CD4-positive, alpha-beta T cell (primary cell): ENCODE results near the gene PFKFB3. TPM values are rescaled to one million over a fixed set of nuclear protein-coding genes. Genes with fewer than 3 reads are reported as not detected.
A peak's percentile ranks its signal among the peaks of the same experiment; 100 is the strongest.

Experiments used
- ATAC-seq: fragments of 200-7000 bp; cut with Tn5 transposase; one replicate; pipeline ENCODE4 v1.10.0; 2022; ENCODE audit warnings: mild to moderate bottlenecking; ENCODE audit not compliant: poor library complexity
- CTCF ChIA-PET: fragments of 350-600 bp; sonication (Branson Sonifier 250); formaldehyde crosslinking; loops from one replicate; lab custom pipeline; 2021; ENCODE audit warnings: antibody characterized with exemption, inconsistent platforms; lab: Charles Lee
- POLR2A ChIA-PET: fragments of 350-600 bp; sonication (Branson Sonifier 250); formaldehyde crosslinking; loops from one replicate; lab custom pipeline; 2021; ENCODE audit warnings: antibody characterized with exemption, inconsistent platforms; lab: Charles Lee
- DNase-seq, 14 experiments: peaks; one replicate each; pipeline ENCODE4 v3.0.0-alpha.2; 2013 to 2020; ENCODE audit warnings: mixed read lengths in 2 of 14
- H3K27ac ChIP-seq, 2 donors: one replicate each; pipeline versions ENCODE4 v1.5.1 to v1.7.0; 2013; ENCODE audit warnings: low read length in 2 of 2, low read depth in 1 of 2, mild to moderate bottlenecking in 1 of 2
- H3K27me3 ChIP-seq, 2 experiments: 1 replicate in 1 of 2; 2 replicates in 1 of 2; pipeline versions ENCODE4 v1.6.1 to v1.7.0; 2013; ENCODE audit warnings: low read length in 2 of 2, control low read depth in 1 of 2, mild to moderate bottlenecking in 1 of 2, moderate library complexity in 1 of 2; ENCODE audit not compliant: insufficient read depth in 2 of 2, control insufficient read depth in 1 of 2
- H3K36me3 ChIP-seq: one replicate; pipeline ENCODE4 v1.6.1; 2013; ENCODE audit warnings: low read length, control low read depth; ENCODE audit not compliant: insufficient read depth
- H3K4me1 ChIP-seq: one replicate; pipeline ENCODE4 v1.6.1; 2013; ENCODE audit warnings: low read length, control low read depth; ENCODE audit not compliant: insufficient read depth
- H3K4me3 ChIP-seq: one replicate; pipeline ENCODE4 v1.5.1; 2013; ENCODE audit warnings: mild to moderate bottlenecking, low read length, moderate library complexity
- H3K9me3 ChIP-seq, 2 experiments: 1 replicate in 1 of 2; 2 replicates in 1 of 2; pipeline versions ENCODE4 v1.6.1 to v1.7.0; 2013; ENCODE audit warnings: low read length in 2 of 2, mild to moderate bottlenecking in 2 of 2, control low read depth in 1 of 2, moderate library complexity in 1 of 2; ENCODE audit not compliant: control insufficient read depth in 1 of 2, insufficient read depth in 1 of 2
- H3K27ac Mint-ChIP-seq: one replicate; pipeline ENCODE4 v1.8.0; 2020; ENCODE audit warnings: mixed read lengths
- H3K27me3 Mint-ChIP-seq: one replicate; pipeline ENCODE4 v1.8.0; 2021; ENCODE audit warnings: mixed read lengths
- H3K36me3 Mint-ChIP-seq: one replicate; pipeline ENCODE4 v1.8.0; 2021; ENCODE audit warnings: low read depth, mixed read lengths
- H3K4me1 Mint-ChIP-seq: one replicate; pipeline ENCODE4 v1.8.0; 2021; ENCODE audit warnings: low read depth, mixed read lengths
- H3K4me3 Mint-ChIP-seq: one replicate; pipeline ENCODE4 v1.8.0; 2020; ENCODE audit warnings: mild to moderate bottlenecking, mixed read lengths
- H3K9me3 Mint-ChIP-seq: one replicate; pipeline ENCODE4 v1.8.0; 2020; ENCODE audit warnings: mixed read lengths
- intact Hi-C, 2 experiments: fragments of 100-400 bp; cut with DNase I in 1 of 2; cut with micrococcal nuclease in 1 of 2; formaldehyde crosslinking; loops; one replicate each; pipeline versions ENCODE4 v1.15.1 to v1.9.0; 2023 to 2025; cut with DNase I, micrococcal nuclease
- total RNA-seq, 174 experiments: library from RNA in 2 of 174; stranded (reverse) in 2 of 174; gene quantifications; one replicate each; pipeline ENCODE4 v1.2.3 and lab custom pipeline; 2021 to 2026
- TF ChIP-seq, protein P1 (sequence below): fragments of 200-600 bp; IDR thresholded peaks from one replicate; pipeline ENCODE4 v1.8.0; 2022; ENCODE audit warnings: antibody characterized with exemption, mild to moderate bottlenecking

Gene PFKFB3
- total RNA-seq, 2 experiments from 2014 or later = 142 to 145 TPM

DNA sequence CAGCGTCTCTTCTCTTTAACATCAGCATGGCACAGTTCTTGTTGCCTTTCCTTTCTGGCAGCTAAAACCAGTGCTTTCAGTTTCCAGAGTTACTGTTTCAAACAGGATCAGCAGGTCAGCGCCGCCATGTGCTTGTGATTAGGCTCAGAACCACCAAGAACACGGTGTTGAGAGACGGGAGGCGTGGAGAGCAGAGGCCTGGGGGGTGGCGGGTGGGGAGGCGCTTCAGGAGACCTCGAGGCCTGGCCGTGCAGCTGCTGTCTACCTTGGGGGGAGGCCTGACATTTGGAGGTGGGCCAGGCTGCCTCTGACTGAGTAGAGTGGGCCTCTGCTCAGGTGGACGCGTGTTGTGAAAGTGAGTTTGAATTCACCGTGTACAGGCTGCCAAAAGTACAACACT, 22.0 kb downstream of the PFKFB3 start:
- H3K4me1 Mint-ChIP-seq = peaks cover 11% of the 10 kb centered on the region
- POLR2A ChIA-PET = no interaction called here
- H3K9me3 Mint-ChIP-seq = no peaks in the 10 kb centered on the region
- CTCF ChIA-PET = no interaction called here
- Histone ChIP-seq H3K9me3 (no peaks in the 10 kb centered on the region), H3K27me3 (no peaks in the 10 kb centered on the region), H3K36me3 (peaks cover 82% of the 10 kb centered on the region), H3K4me3 (no peak overlapping the region), H3K27ac (no peak overlapping the region), H3K4me1 (peaks cover 3% of the 10 kb centered on the region)
- no peaks in the 10 kb centered on the region for H3K27me3 Mint-ChIP-seq
- DNase-seq (no peak), ATAC-seq (no peak)
- TF ChIP-seq, protein P1, sequence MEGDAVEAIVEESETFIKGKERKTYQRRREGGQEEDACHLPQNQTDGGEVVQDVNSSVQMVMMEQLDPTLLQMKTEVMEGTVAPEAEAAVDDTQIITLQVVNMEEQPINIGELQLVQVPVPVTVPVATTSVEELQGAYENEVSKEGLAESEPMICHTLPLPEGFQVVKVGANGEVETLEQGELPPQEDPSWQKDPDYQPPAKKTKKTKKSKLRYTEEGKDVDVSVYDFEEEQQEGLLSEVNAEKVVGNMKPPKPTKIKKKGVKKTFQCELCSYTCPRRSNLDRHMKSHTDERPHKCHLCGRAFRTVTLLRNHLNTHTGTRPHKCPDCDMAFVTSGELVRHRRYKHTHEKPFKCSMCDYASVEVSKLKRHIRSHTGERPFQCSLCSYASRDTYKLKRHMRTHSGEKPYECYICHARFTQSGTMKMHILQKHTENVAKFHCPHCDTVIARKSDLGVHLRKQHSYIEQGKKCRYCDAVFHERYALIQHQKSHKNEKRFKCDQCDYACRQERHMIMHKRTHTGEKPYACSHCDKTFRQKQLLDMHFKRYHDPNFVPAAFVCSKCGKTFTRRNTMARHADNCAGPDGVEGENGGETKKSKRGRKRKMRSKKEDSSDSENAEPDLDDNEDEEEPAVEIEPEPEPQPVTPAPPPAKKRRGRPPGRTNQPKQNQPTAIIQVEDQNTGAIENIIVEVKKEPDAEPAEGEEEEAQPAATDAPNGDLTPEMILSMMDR = no peak
- intact Hi-C loops = no loop called here
- H3K4me3 Mint-ChIP-seq = no peak overlapping the region
- H3K27ac Mint-ChIP-seq = peak overlapping the region; percentile 61
- H3K36me3 Mint-ChIP-seq = peaks cover 99% of the 10 kb centered on the region

DNA sequence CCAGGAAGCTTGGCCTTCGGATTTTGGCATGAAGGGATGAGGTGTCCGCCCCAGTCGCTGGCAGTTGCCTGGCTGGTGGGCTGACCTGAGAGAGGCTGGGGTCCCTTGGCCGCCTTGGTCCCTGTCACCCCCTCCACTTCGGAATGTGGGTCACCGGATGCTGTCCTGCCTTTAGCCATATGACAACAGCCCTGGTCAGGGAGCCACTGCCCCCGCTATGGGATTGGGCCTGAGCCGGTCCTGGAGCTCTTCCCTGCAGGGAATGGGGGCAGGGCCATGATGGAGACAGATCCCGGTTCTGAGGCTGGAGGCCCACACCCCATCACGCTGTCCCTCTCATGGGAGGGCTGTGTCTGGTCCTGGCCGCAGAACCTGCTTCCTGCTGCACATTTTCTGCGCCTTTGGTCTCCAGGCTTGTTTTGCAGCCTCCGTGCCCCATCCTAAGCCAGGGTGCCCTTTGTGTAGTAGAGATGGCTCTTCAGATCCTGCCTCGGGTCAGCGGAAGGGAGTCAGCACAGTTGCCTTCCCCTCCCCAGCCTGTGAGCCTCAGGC, 22.6 kb downstream of the PFKFB3 start:
- DNase-seq (peak in 1 of 14 experiments; percentile 11), ATAC-seq (no peak)
- H3K9me3 ChIP-seq = no peaks in the 10 kb centered on the region
- peaks cover 82% of the 10 kb centered on the region for H3K36me3 ChIP-seq
- CTCF ChIA-PET = no interaction called here
- Mint-ChIP-seq H3K27ac (peak overlapping the region; percentile 41), H3K36me3 (peaks cover 99% of the 10 kb centered on the region), H3K9me3 (no peaks in the 10 kb centered on the region), H3K4me3 (no peak overlapping the region), H3K27me3 (no peaks in the 10 kb centered on the region), H3K4me1 (peaks cover 11% of the 10 kb centered on the region)
- intact Hi-C loops = no loop called here
- POLR2A ChIA-PET = no interaction called here
- peaks cover 3% of the 10 kb centered on the region for H3K4me1 ChIP-seq
- H3K27me3 ChIP-seq = no peaks in the 10 kb centered on the region
- TF ChIP-seq, protein P1 = no peak
- H3K4me3 ChIP-seq = no peak overlapping the region
- no peak overlapping the region for H3K27ac ChIP-seq

DNA sequence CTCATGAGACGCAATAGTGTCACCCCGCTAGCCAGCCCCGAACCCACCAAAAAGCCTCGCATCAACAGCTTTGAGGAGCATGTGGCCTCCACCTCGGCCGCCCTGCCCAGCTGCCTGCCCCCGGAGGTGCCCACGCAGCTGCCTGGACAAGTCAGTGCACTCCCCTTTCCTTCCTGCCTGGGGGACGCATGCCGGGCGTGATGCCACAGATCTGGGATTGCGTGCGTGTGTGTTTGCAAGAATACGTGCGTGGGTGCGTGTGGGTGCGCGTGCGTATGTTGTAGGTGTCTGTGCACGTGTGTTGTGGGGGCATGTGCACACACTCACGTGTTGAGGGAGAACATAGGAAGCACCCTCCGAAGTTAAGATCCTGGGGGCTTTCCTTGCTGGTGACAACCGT, 23.5 kb downstream of the PFKFB3 start:
- Histone ChIP-seq H3K4me3 (no peak overlapping the region), H3K9me3 (no peaks in the 10 kb centered on the region), H3K4me1 (peaks cover 3% of the 10 kb centered on the region), H3K27me3 (no peaks in the 10 kb centered on the region), H3K36me3 (peaks cover 78% of the 10 kb centered on the region), H3K27ac (no peak overlapping the region)
- TF ChIP-seq, protein P1 = no peak
- H3K27ac Mint-ChIP-seq = peak overlapping the region; percentile 41
- no peak for ATAC-seq
- peaks cover 99% of the 10 kb centered on the region for H3K36me3 Mint-ChIP-seq
- H3K9me3 Mint-ChIP-seq = no peaks in the 10 kb centered on the region
- H3K4me3 Mint-ChIP-seq = no peak overlapping the region
- no peaks in the 10 kb centered on the region for H3K27me3 Mint-ChIP-seq
- intact Hi-C loops = no loop called here
- CTCF ChIA-PET = no interaction called here
- peaks cover 11% of the 10 kb centered on the region for H3K4me1 Mint-ChIP-seq
- POLR2A ChIA-PET = no interaction called here
- DNase-seq = peak in 1 of 14 experiments; percentile 20
